HepG2 (cell line): ENCODE results near the gene TAB3.

Experiments
- ATF5 ChIP-seq: sonication (generic); formaldehyde crosslinking; IDR thresholded peaks from 2 replicates; pipeline ENCODE4 v1.4.0; 2020; ENCODE audit warnings: mild to moderate bottlenecking, low read depth, missing genetic modification reagents
- JUN ChIP-seq: sonication (generic); formaldehyde crosslinking; IDR thresholded peaks from 2 replicates; pipeline ENCODE4 v1.4.0; 2020; ENCODE audit warnings: mild to moderate bottlenecking, missing genetic modification reagents
- KMT2A ChIP-seq: sonication (generic); formaldehyde crosslinking; IDR thresholded peaks from 2 replicates; pipeline ENCODE4 v1.4.0; 2020; ENCODE audit warnings: missing genetic modification reagents
- POLR2A ChIP-seq, 2 experiments: IDR thresholded peaks; 2 replicates each; pipeline ENCODE4 v1.6.1; 2011; ENCODE audit warnings: low read depth in 2 of 2, low read length in 2 of 2, mild to moderate bottlenecking in 1 of 2, moderate library complexity in 1 of 2; ENCODE audit not compliant: insufficient read depth in 1 of 2
- POLR2AphosphoS5 ChIP-seq: IDR thresholded peaks from 2 replicates; pipeline ENCODE4 v1.6.1; 2012; ENCODE audit warnings: low read depth, low read length
- RBAK ChIP-seq: sonication (generic); formaldehyde crosslinking; IDR thresholded peaks from 2 replicates; pipeline ENCODE4 v1.5.1; 2020; ENCODE audit warnings: mild to moderate bottlenecking, missing genetic modification reagents
- TAF1 ChIP-seq: sonication (generic); formaldehyde crosslinking; IDR thresholded peaks from 2 replicates; pipeline ENCODE4 v1.4.0; 2020; ENCODE audit warnings: missing genetic modification reagents

GRCh38 chrX:30821116-30821515, 67.9 kb downstream of the TAB3 start:
- TF ChIP-seq JUN (CRISPR knock-in tag) (no peak), POLR2AphosphoS5 (no peak), POLR2A (IDR thresholded peaks at IDR 0.05; ENCODE audit: insufficient read depth in 1 of 2, low read depth in 2 of 2, low read length in 2 of 2) (no peak), ATF5 (CRISPR knock-in tag) (no peak), TAF1 (CRISPR knock-in tag) (no peak), KMT2A (CRISPR knock-in tag) (no peak), RBAK (CRISPR knock-in tag) (no peak)
